ENCODE measurements around the gene CLIC6.

The CLIC6 gene

GRCh38 chr21:34668803-34669148 lies at the start of gene CLIC6:
Gene CLIC6, plus strand, starts transcription at chr21:34668994. Its CDS starts 395 bp downstream, at chr21:34669389.
- DNase-seq (ENCODE audit: low read depth in 3 of 3) = no peak

GRCh38 chr21:34619841-34620665 lies 48.7 kb upstream of the CLIC6 start:
- DNase-seq (ENCODE audit: low read depth in 3 of 3) = no peak

- DNase-seq (ENCODE audit: low read depth in 3 of 3) = no peak
These were observed 47.1 kb upstream of the CLIC6 start for GRCh38 chr21:34621434-34622350.

GRCh38 chr21:34623516-34623915 lies 45.3 kb upstream of the CLIC6 start:
- DNase-seq (ENCODE audit: low read depth in 3 of 3) = no peak

- DNase-seq (ENCODE audit: low read depth in 3 of 3) = no peak
These were observed 43.7 kb upstream of the CLIC6 start for GRCh38 chr21:34625030-34625593.

GRCh38 chr21:34626131-34626530 lies 42.7 kb upstream of the CLIC6 start:
- DNase-seq (ENCODE audit: low read depth in 3 of 3) = no peak

- DNase-seq (ENCODE audit: low read depth in 3 of 3) = peak in 1 of 3 experiments; percentile 23
These were observed 38.2 kb upstream of the CLIC6 start for GRCh38 chr21:34630536-34631143.

GRCh38 chr21:34632498-34632897 lies 36.3 kb upstream of the CLIC6 start:
- DNase-seq (ENCODE audit: low read depth in 3 of 3) = no peak

- no peak for DNase-seq (ENCODE audit: low read depth in 3 of 3)
These were observed 33.5 kb upstream of the CLIC6 start for GRCh38 chr21:34635307-34635706.

GRCh38 chr21:34636961-34637360 lies 31.8 kb upstream of the CLIC6 start:
- no peak for DNase-seq (ENCODE audit: low read depth in 3 of 3)

GRCh38 chr21:34639250-34639649 lies 29.5 kb upstream of the CLIC6 start:
- DNase-seq (ENCODE audit: low read depth in 3 of 3) = no peak

GRCh38 chr21:34639882-34640788 lies 28.7 kb upstream of the CLIC6 start:
- DNase-seq (ENCODE audit: low read depth in 3 of 3) = no peak

- DNase-seq (ENCODE audit: low read depth in 3 of 3) = no peak
These were observed 27.9 kb upstream of the CLIC6 start for GRCh38 chr21:34640858-34641257.

- DNase-seq (ENCODE audit: low read depth in 3 of 3) = no peak
These were observed 26.4 kb upstream of the CLIC6 start for GRCh38 chr21:34642211-34643075.

- DNase-seq (ENCODE audit: low read depth in 3 of 3) = no peak
These were observed 24.0 kb upstream of the CLIC6 start for GRCh38 chr21:34644825-34645224.

GRCh38 chr21:34647555-34647954 lies 21.2 kb upstream of the CLIC6 start:
- DNase-seq (ENCODE audit: low read depth in 3 of 3) = no peak

- DNase-seq (ENCODE audit: low read depth in 3 of 3) = no peak
These were observed 20.0 kb upstream of the CLIC6 start for GRCh38 chr21:34648739-34649297.

- no peak for DNase-seq (ENCODE audit: low read depth in 3 of 3)
These were observed 19.4 kb upstream of the CLIC6 start for GRCh38 chr21:34649400-34649799.

- no peak for DNase-seq (ENCODE audit: low read depth in 3 of 3)
These were observed 17.8 kb upstream of the CLIC6 start for GRCh38 chr21:34650861-34651431.

Data from stimulated activated CD4-positive, alpha-beta T cell treated with anti-CD3 and anti-CD28 coated beads, TNF-alpha, amount 100 ng/mL, for 4 hours (primary cell).